Panc1 (cell line): Measurements from ENCODE around the gene CCDC50.

ENCODE experiments used
- CTCF ChIP-seq: fragments of 450-650 bp; IDR thresholded peaks from 2 replicates; pipeline ENCODE4 v1.5.1; 2017; ENCODE audit warnings: mild to moderate bottlenecking
- POLR2AphosphoS5 ChIP-seq: IDR thresholded peaks from 2 replicates; pipeline ENCODE4 v1.6.1; 2012; ENCODE audit warnings: mild to moderate bottlenecking, low read depth, low read length, moderate library complexity
- SIN3A ChIP-seq: IDR thresholded peaks from 2 replicates; pipeline ENCODE4 v1.6.1; 2012; ENCODE audit warnings: low read depth, mild to moderate bottlenecking, low read length, moderate library complexity, borderline replicate concordance; ENCODE audit not compliant: insufficient read depth
- TCF7L2 ChIP-seq: IDR thresholded peaks from 2 replicates; pipeline ENCODE4 v1.6.1; 2011; ENCODE audit warnings: mild to moderate bottlenecking, low read depth, low read length, inconsistent platforms

DNA sequence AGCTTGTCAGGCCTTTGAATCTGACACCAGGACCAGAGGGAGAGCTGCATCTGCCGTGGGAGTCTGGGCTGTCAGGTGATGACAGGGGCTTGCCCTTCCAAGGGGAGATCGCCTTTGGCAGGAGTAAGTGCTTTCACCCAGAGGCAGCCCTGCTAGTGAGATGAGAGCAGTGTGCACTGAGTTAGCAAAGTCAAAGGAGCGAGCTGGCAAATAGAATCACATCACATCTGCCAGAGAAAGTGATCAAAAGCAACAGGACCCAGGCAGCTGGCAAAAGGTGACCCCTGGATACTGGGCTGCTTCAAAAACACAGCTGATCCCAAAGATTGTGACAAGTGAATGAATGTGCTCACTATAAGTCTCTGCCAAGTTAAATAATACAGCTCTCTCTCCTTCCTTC lies 95.7 kb downstream of the CCDC50 start:
- TF ChIP-seq CTCF = no peak
- no peak for TF ChIP-seq POLR2AphosphoS5
- TF ChIP-seq TCF7L2 = no peak
- TF ChIP-seq SIN3A = no peak
